Measurements from ENCODE around the gene ACSF2.
"Not testable (repeated sequence)": the region's sequence is repeated elsewhere in the genome, so short reads cannot be mapped to it uniquely, and the experiment has no call there.

The ACSF2 gene

DNA sequence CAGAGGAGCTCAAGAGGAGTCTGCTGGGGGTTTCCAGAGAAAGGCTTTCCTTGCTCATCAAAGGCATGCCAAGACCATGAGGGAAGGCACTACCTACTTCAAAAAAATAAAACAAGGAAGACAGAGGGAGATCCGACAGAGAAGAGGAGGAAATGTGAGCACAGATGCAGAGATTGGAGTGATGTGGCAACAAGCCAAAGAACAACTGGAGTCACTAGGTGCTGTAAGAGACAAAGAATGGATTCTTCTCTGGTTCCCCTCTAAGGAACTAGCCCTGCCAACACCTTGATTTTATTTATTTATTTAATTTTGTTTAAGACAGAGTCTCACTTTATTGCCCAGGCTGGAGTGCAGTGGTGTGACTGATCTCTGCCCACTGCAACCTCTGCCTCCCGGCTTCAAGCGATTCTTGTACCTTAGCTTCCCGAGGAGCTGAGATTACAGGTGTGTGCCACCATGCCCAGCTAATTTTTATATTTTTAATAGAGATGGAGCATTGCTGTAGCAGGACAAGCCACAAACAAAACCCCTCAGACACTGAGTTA is 13.8 kb upstream of the ACSF2 start:
- TF ChIP-seq, protein P1, sequence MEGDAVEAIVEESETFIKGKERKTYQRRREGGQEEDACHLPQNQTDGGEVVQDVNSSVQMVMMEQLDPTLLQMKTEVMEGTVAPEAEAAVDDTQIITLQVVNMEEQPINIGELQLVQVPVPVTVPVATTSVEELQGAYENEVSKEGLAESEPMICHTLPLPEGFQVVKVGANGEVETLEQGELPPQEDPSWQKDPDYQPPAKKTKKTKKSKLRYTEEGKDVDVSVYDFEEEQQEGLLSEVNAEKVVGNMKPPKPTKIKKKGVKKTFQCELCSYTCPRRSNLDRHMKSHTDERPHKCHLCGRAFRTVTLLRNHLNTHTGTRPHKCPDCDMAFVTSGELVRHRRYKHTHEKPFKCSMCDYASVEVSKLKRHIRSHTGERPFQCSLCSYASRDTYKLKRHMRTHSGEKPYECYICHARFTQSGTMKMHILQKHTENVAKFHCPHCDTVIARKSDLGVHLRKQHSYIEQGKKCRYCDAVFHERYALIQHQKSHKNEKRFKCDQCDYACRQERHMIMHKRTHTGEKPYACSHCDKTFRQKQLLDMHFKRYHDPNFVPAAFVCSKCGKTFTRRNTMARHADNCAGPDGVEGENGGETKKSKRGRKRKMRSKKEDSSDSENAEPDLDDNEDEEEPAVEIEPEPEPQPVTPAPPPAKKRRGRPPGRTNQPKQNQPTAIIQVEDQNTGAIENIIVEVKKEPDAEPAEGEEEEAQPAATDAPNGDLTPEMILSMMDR (conservative IDR thresholded peaks at IDR 0.05; ENCODE audit: low read depth, low read length), result no peak
- DNase-seq (ENCODE audit: low read depth), result no peak
- H3K4me3 ChIP-seq (ENCODE audit: low read length), result no peak overlapping the region

DNA sequence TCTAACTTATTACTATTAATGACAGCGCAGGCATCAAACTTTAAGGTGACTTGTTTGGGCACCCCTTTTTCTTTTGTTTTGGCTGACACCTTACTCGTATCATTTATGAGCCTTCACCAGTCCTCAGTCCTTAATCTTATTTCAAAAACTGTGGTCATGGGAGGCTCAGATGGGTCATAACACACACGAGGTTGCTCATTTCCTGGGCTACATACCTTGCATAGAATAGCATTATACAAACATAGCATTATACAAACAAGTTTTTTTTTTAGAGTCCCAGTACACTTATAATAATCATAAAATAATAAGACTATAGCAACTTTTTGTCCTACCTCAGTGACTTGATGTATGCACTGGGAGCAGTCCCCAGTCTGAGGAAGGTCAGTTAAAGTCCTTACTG is 11.2 kb upstream of the ACSF2 start:
- no peak overlapping the region for H3K4me3 ChIP-seq (ENCODE audit: low read length)
- DNase-seq (ENCODE audit: low read depth), result no peak
- TF ChIP-seq, protein P1 (conservative IDR thresholded peaks at IDR 0.05; ENCODE audit: low read depth, low read length), result no peak

DNA sequence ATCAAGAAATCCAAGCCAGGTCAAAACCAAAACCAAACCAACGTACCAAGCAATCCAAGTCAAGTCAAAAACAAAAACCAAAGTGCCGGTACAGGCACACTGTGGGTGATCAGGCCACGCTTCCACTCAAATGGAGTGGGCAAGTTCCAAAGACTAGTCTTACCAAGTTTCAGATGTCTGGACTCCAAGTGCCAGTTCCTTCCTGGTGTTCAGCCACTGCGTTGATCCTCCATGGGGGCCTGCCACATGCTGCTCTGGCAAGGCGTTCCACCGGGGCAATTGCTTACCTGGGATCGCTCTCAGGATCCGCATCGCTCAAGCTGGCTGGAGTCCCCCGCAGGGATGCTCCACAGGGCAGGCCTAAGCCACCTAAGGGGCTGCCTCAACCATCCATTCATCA is 6.4 kb upstream of the ACSF2 start:
- not testable (repeated sequence) for DNase-seq (ENCODE audit: low read depth)

DNA sequence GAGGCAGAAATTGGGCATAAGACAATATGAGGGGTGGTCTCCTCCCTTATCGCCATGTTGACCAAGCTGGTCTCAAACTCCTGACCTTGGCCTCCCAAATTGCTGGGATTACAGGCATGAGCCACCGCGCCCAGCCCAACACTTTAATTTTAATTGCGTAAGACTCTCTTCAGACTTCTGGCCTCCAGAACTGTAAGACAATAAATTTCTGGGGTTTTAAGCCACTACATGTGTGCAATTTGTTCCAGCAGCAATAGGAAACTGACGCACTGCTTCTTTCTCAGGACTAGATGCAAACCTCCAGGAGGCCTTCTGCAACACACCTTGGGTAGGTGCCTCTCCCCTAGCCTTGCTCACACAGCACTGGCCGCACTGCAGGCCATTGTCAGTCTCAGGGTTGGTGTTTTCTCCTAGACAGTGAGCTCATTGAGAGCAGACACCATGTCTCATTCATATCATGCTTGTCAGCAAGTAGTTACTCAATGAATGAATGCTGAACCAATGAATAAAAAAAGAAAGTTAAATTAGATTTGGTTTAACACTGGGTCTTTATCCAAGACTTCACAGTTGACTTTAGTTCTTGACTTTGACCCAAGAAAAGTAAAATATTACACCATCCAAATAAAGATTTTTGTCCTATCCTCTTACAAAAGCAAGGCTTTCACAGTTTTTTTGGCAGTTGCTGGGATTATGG is 5.5 kb upstream of the ACSF2 start:
- TF ChIP-seq, protein P1 (conservative IDR thresholded peaks at IDR 0.05; ENCODE audit: low read depth, low read length), result no peak
- no peak for DNase-seq (ENCODE audit: low read depth)
- no peak overlapping the region for H3K4me3 ChIP-seq (ENCODE audit: low read length)

More for the DNA sequence above, 6.4 kb upstream of the ACSF2 start:
- H3K4me3 ChIP-seq (ENCODE audit: low read length), result not testable (repeated sequence)

DNA sequence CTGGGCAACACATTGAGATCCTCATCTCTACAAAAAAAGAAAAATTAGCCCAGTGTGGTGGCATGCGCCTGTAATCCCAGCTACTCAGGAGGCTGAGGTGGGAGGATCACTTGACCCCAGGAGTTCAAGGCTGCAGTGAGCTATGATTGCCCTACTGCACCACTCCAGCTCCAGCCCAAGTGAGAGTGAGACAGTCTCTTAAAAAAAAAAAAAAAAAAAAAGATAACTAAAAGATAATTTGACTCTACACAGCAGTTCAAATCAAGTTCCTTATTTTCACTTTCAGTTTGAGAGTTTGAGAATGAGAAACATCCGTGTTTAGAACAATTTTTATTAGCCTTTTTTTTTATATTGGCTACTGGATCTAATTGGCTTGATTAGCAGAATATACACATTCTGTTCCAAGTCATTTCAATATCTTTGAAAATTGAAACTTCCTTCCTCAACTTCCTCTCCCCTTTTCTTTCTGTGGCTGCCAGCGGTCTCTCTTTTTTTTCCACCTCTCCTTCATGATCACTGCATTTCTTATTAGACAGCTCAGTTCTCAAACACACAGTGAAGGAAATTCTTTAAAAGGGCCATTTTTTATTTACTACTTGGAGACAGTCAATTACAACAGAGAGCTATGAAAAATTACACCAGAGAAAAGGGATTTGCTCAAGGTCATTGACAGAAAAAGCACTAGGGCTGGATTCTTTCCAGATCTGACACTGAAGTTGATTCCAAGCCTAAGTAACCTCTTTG is 4.5 kb upstream of the ACSF2 start:
- no peak overlapping the region for H3K4me3 ChIP-seq (ENCODE audit: low read length)
- no peak for DNase-seq (ENCODE audit: low read depth)
- TF ChIP-seq, protein P1 (conservative IDR thresholded peaks at IDR 0.05; ENCODE audit: low read depth, low read length), result no peak

DNA sequence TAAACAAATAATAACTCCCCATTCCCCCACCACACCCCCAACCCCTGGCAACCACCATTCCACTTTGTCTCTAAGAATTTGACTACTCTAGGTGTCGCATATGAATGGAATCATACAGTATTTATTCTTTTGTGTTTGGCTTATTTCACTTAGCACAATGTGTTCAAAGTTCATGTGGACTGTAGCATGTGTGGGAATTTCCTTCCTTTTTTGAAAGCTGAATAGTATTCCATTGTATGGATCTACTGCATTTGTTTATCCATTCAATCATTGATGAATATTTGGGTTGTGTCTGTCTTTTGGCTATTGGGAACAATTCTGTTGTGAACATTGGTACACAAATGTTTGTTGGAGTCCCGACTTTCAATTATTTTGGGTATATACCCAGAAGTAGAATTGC is 3.3 kb upstream of the ACSF2 start:
- no peak for DNase-seq (ENCODE audit: low read depth)
- TF ChIP-seq, protein P1 (conservative IDR thresholded peaks at IDR 0.05; ENCODE audit: low read depth, low read length), result no peak
- H3K4me3 ChIP-seq (ENCODE audit: low read length), result no peak overlapping the region

DNA sequence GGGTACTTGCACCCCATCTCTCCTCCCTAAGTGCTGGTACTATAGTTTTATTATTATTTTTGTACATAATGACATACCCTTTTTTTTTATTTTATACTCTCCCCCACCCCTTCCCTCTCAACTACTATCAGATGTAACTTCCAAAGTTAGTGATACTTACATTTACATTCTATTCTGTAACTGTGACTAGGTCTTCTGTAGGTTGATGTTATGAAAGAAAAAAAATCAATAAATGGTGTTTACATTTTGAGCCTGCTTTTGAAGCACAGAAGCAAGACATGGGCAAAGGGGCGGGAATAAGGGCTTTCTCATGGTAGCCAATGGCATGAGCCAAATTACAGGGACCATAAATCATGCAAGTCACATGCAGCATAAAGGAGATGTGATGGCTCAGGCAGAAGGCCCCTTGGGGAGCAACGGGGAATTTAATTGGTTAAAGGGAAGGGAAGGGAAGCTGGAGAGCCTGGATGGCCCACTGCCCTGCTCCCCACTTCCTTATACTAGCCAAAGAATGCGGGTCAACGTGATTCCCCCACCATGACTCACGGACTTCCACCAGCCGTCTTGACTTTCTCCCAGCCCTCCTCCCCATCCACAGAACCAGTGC is 2.4 kb upstream of the ACSF2 start:
- peak; percentile 72 for DNase-seq (ENCODE audit: low read depth)
- no peak overlapping the region for H3K4me3 ChIP-seq (ENCODE audit: low read length)
- TF ChIP-seq, protein P1 (conservative IDR thresholded peaks at IDR 0.05; ENCODE audit: low read depth, low read length), result no peak
